Measurements from ENCODE around the gene STAT5A.
"Not testable (repeated sequence)": the region's sequence is repeated elsewhere in the genome, so short reads cannot be mapped to it uniquely, and the experiment has no call there.

Gene STAT5A

GRCh38 chr17:42286411-42287221 is 1.7 kb upstream of the STAT5A start:
- DNase-seq = peak; percentile 90

- DNase-seq = peak; percentile 85
Measured at GRCh38 chr17:42287305-42287976, 857 bp upstream of the STAT5A start.

GRCh38 chr17:42288803-42289610 is 709 bp downstream of the STAT5A start:
- peak; percentile 86 for DNase-seq

GRCh38 chr17:42289611-42290181 is 1.4 kb downstream of the STAT5A start:
- peak; percentile 54 for DNase-seq

GRCh38 chr17:42290577-42290976 is 2.3 kb downstream of the STAT5A start:
- DNase-seq = no peak

- no peak for DNase-seq
Measured at GRCh38 chr17:42291129-42291528, 2.8 kb downstream of the STAT5A start.

GRCh38 chr17:42294469-42295398 is 6.4 kb downstream of the STAT5A start:
- no peak for DNase-seq

GRCh38 chr17:42296012-42296411 is 7.7 kb downstream of the STAT5A start:
- DNase-seq = no peak

- DNase-seq = not testable (repeated sequence)
Measured at GRCh38 chr17:42297775-42298174, 9.5 kb downstream of the STAT5A start.

- DNase-seq = not testable (repeated sequence)
Measured at GRCh38 chr17:42299361-42299760, 11.1 kb downstream of the STAT5A start.

GRCh38 chr17:42299913-42300312 is 11.6 kb downstream of the STAT5A start:
- not testable (repeated sequence) for DNase-seq

- no peak for DNase-seq
Measured at GRCh38 chr17:42301022-42301421, 12.7 kb downstream of the STAT5A start.

GRCh38 chr17:42303694-42304093 is 15.4 kb downstream of the STAT5A start:
- DNase-seq = no peak

- no peak for DNase-seq
Measured at GRCh38 chr17:42304187-42305030, 16.1 kb downstream of the STAT5A start.

- DNase-seq = not testable (repeated sequence)
Measured at GRCh38 chr17:42305031-42305330, 16.7 kb downstream of the STAT5A start.

GRCh38 chr17:42305543-42306384 is 17.5 kb downstream of the STAT5A start:
- DNase-seq = no peak

- no peak for DNase-seq
Measured at GRCh38 chr17:42306385-42306667, 18.0 kb downstream of the STAT5A start.

- DNase-seq = no peak
Measured at GRCh38 chr17:42307362-42307927, 19.1 kb downstream of the STAT5A start.

GRCh38 chr17:42308446-42308845 is 20.1 kb downstream of the STAT5A start:
- DNase-seq = peak; percentile 71

GRCh38 chr17:42309142-42309541 is 20.8 kb downstream of the STAT5A start:
- DNase-seq = no peak
